ENCODE data around the gene FER.
A peak's percentile ranks its signal among the peaks of the same experiment; 100 is the strongest.
"Not testable (repeated sequence)": the region's sequence is repeated elsewhere in the genome, so short reads cannot be mapped to it uniquely, and the experiment has no call there.

Gene FER

DNA sequence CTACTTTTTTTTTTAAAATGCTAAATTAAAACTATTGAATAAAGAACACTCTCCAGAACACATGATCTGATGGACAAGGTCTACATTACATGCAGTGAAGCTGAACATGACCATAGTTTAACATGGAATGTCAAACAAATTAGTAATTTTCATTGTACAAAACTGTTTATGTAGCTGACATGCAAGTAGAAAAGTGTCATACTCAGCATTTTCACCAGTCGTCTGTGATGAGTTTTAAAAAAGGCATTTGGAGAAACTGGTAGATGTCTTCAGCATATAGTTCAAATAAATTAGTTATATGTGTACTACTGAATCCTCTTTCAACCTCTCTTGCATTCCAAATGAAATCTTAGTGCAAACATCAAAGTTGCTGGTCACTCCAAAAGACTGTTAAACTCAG is 301.9 kb downstream of the FER start:
- DNase-seq (ENCODE audit: low spot score): no peak
- TF ChIP-seq, protein P1, sequence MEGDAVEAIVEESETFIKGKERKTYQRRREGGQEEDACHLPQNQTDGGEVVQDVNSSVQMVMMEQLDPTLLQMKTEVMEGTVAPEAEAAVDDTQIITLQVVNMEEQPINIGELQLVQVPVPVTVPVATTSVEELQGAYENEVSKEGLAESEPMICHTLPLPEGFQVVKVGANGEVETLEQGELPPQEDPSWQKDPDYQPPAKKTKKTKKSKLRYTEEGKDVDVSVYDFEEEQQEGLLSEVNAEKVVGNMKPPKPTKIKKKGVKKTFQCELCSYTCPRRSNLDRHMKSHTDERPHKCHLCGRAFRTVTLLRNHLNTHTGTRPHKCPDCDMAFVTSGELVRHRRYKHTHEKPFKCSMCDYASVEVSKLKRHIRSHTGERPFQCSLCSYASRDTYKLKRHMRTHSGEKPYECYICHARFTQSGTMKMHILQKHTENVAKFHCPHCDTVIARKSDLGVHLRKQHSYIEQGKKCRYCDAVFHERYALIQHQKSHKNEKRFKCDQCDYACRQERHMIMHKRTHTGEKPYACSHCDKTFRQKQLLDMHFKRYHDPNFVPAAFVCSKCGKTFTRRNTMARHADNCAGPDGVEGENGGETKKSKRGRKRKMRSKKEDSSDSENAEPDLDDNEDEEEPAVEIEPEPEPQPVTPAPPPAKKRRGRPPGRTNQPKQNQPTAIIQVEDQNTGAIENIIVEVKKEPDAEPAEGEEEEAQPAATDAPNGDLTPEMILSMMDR (IDR thresholded peaks at IDR 0.05; ENCODE audit: borderline replicate concordance, control extremely low read depth, extremely low read depth, insufficient read depth, missing control alignments): no peak
- in situ Hi-C loops (cut with MboI; ENCODE audit: low sequenced_read_pairs, unreplicated experiment): no loop called here

DNA sequence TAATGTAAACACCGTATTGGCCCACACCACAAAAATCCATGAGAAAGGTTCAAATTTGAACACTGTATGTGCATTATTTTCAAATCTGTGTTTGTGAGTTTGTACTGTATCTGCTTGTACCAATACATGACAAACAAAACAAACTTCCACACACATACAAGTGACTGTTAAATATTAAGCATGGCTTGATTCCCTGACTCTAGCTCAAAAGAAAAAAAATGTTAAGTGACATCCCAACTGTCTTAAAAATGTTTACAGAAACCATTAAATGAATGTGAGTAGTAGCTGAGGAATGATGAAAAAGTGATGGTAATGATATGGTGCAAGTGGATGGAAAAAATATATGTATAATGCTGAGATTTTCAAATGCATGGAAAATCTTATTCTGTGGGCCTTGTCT is 302.6 kb downstream of the FER start:
- DNase-seq (ENCODE audit: low spot score); in situ Hi-C loops (cut with MboI; ENCODE audit: low sequenced_read_pairs, unreplicated experiment): not testable (repeated sequence)

DNA sequence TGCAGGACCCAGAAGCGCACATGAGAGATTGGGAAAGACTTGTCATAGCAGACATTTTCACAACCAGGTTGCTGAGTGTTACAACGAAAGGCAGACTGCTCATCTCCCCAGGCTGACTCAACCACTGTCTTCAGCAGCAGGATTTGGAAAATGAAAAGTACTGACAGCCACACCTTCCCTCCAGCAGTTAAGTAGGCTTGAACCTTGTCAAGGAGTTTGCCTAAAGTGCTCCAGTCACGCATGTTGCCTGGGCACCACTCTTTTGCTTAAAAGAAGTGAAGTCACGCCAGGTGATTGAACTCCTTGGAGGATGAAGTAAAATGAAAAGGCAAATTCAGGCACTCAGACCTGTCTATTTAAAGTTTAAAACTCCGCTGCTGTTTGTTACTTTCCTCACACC is 304.5 kb downstream of the FER start:
- in situ Hi-C loops (cut with MboI; ENCODE audit: low sequenced_read_pairs, unreplicated experiment); DNase-seq (ENCODE audit: low spot score): not testable (repeated sequence)

DNA sequence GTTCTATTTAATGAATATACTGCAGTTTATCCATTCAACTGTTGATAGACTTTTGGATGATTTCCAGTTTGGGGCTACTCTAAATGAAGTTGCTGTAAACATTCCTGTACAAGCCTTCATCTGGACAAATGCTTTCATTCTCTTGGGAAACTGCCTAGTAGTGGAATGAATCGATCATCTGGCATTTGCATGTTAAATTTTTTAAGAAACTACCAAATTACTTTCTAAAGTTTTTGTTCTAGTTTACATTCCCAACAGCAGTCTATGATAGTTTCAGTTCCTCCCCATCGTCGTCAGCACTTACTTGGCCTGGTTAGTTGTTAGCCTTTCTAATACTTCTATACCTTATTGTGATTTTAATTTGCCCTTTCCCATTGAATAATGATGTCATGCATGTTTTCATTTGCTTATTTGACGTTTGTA is 306.3 kb downstream of the FER start:
- peak; percentile 18 for DNase-seq (ENCODE audit: low spot score)
- TF ChIP-seq, protein P1 (IDR thresholded peaks at IDR 0.05; ENCODE audit: borderline replicate concordance, control extremely low read depth, extremely low read depth, insufficient read depth, missing control alignments): no peak
- in situ Hi-C loops (cut with MboI; ENCODE audit: low sequenced_read_pairs, unreplicated experiment): no loop called here

DNA sequence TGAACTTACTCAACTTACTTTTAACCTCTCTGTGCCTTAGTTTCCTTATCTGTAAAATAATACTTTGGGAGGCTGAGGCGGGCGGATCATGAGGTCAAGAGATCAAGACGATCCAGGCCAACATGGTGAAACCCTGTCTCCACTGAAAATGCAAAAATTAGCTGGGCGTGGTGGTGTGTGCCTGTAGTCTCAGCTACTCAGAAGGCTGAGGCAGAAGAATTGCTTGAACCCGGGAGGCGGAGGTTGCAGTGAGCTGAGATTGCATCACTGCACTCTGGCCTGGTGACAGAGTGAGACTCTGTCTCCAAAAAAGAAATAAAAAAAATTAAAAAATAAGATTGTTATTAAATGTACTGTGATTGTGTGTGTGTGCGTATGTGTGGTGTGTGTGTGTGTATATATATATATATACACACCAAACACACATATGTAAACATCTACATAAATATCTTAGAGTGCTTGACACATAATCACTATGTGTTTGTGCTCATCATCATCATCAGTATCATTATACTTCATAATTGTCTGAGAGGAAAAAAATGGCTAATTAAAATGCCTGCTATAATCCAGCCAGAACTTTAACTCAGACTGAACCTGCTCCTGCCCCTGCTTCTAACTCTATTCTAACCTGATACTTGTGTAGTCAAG is 312.8 kb downstream of the FER start:
- TF ChIP-seq, protein P1 (IDR thresholded peaks at IDR 0.05; ENCODE audit: borderline replicate concordance, control extremely low read depth, extremely low read depth, insufficient read depth, missing control alignments): no peak
- in situ Hi-C loops (cut with MboI; ENCODE audit: low sequenced_read_pairs, unreplicated experiment): no loop called here
- no peak for DNase-seq (ENCODE audit: low spot score)

DNA sequence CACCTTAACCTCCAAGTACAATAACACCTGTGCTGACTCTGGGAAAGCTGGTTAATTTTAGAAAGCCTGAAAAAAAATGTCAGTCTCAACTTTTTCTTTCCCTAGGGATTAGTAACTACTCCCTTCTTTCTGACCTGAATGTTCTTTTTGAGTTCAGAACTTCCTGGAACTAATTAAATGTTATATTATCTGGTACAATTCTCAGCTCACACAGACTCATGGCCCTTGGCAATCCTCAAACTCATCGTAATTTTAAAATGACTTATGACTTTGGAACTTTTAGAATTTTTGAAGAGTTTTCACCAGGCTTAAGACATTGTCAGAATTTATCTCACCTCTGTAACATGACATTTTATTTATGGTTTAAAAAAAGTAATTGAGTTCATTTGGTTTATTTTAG is 315.0 kb downstream of the FER start:
- TF ChIP-seq, protein P1 (IDR thresholded peaks at IDR 0.05; ENCODE audit: borderline replicate concordance, control extremely low read depth, extremely low read depth, insufficient read depth, missing control alignments): no peak
- in situ Hi-C loops (cut with MboI; ENCODE audit: low sequenced_read_pairs, unreplicated experiment): no loop called here
- DNase-seq (ENCODE audit: low spot score): no peak

DNA sequence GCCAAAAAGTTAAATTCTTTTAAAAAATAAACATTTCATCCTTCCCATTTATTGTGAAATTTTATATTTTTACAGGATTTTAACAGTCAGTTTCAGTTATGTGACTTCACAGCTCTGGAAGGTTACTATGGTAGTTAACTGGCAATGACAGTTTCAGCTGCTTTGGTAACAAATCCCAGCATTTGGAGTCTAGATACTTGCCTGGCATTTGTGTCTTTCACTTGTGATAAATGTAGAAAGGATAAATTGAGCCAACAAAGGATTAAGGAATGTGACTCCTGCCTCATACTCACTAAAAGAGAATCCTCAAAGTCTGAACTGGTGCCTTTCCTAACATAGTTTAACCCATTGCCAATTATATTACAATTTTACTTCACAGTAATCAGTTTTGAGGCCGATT is 315.5 kb downstream of the FER start:
- TF ChIP-seq, protein P1 (IDR thresholded peaks at IDR 0.05; ENCODE audit: borderline replicate concordance, control extremely low read depth, extremely low read depth, insufficient read depth, missing control alignments): no peak
- in situ Hi-C loops (cut with MboI; ENCODE audit: low sequenced_read_pairs, unreplicated experiment): no loop called here
- DNase-seq (ENCODE audit: low spot score): no peak

DNA sequence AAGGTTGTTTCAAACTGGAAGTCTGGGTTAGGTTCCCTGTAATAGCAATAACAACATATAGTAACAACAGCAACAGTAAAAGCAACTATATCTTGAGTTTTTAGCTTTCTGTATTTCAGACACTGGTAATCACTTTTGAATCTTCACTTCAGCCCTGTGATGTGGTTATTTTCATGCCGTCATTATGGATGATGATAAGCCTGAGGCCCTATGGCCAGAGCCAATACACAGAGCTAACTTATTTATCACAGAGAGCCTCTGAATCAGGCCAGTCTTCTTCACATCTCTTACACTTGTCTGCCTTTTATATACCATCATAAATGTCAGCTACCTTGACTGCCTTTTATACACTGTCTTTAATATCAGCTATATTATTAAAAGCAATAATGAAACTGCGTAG is 329.0 kb downstream of the FER start:
- TF ChIP-seq, protein P1 (IDR thresholded peaks at IDR 0.05; ENCODE audit: borderline replicate concordance, control extremely low read depth, extremely low read depth, insufficient read depth, missing control alignments): no peak
- no peak for DNase-seq (ENCODE audit: low spot score)
- in situ Hi-C loops (cut with MboI; ENCODE audit: low sequenced_read_pairs, unreplicated experiment): no loop called here
